NCI-H460 (cell line): ENCODE measurements around the gene ZNF407. TPM values are rescaled to one million over a fixed set of nuclear protein-coding genes. Genes with fewer than 3 reads are reported as not detected.

Experiments
- DNase-seq: peaks from one replicate; pipeline ENCODE4 v3.0.0-alpha.2; 2016; ENCODE audit warnings: low read depth; ENCODE audit errors: extremely low read depth
- total RNA-seq: library from RNA; depleted of rRNA; stranded (reverse); fragments of >200 nt; shearing (Covaris generic); gene quantifications from 2 replicates; pipeline ENCODE4 v1.2.3, GENCODE V29; 2014

The ZNF407 gene
- total RNA-seq, 1 experiment from 2014 or later: 5.7 TPM

DNA sequence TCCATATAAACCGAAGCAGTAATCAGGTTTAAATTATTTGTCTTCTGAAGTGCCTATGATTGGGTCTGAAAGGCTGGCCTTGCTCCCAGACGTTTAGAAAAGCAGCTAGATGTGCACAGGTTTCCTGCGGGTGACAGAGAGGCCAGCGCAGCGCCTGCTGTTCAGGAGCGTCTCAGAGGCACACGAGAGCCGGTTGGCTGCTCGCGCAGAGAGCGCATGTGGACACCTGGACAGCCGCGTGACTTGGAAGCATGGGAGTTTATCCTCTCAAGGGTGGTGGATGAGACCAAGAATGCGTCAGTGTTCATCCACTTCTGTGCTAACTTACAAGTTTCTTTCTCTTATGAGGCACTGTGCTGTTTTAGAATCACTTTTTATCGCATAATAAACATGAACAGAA, 307.6 kb downstream of the ZNF407 start:
- no peak for DNase-seq

DNA sequence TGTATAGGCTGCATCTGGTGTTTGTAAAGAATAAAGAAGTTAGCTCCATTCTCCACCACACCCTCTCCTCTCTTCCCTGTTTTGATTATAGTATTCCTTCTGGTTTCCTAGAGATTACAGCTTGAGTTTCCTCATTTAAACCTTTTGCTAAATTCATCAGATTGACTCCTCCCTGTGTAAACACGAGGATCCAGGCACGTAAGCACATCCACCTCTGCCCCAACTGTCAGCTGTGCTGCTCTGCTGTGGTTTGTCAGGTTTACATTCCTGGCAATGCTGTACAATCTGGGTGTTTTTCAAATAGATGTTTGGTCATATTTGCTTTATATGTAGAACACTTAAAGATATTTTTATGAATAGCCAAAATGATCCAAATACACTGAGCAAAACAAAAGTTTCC, 308.5 kb downstream of the ZNF407 start:
- DNase-seq: no peak

DNA sequence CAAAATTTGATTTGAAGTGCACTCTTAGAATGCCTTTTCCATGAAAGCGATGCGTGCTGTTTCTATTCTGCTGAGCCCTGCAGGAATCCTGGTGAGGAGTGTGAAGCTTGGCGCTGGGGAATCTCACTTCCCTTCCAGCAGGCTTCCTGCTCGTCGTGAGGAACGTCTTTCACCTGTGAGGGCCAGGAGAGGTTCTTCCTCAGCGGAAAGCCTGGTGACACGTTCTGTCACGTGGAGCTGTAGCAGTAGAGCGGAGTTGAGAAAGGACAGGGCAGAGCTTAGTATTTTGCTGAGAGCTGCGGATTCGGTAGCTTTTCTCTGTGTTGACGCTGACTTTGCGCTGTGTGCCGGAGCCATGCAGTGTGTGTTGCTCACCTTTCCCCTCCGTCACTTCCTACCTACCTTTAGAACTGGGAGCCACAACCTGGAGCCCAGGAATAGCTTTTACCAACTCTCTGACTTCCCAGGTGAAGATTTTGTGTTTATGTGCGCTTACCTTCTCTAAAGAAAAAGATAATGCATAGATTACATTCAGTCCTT, 316.5 kb downstream of the ZNF407 start:
- no peak for DNase-seq

DNA sequence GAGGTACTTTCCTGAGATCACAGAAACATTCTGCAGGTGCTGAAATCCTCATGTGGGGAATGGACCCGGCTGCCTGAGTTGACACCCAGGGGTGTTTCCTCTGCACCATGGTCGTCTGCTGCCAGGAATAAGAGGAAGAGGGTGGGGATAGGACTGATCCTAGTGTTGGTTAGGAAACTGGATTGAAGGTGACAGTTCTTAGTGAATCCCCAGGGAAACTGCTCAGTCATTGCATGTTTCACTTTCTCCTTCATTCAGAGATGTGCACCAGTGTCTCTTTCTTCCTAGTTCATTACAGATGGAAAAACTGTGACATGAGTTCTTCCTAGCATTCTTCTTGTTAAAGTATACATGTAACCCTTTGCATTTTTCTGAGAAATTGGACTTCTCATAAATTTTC, 317.0 kb downstream of the ZNF407 start:
- DNase-seq: no peak

DNA sequence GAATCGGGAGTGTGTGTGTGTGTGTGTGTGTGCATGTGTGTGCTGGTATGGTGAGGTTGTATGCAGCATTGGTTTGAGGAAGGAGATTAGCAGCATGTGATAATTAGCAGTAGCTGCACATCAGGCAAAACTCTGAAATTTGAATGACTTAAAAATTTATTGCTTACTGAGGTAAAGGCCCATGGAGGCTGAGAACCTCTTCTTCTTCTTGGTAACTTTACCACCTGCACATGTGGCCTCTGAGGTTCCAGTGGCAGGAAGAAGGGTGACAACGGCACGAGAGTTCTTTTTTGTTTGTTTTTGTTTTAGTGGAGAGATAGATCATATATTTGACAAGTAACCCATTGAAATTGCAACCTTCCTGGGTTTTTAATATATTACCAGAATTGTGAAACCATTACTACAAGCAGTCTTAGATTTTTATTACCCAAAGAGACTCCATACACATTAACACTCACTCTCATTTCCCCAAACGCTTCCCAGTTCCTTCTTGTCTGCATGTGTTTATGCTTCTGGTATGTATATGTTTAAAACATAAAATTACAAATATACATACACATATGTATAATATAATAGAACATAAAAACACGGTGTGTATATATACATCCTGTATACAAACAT, 319.2 kb downstream of the ZNF407 start:
- no peak for DNase-seq

DNA sequence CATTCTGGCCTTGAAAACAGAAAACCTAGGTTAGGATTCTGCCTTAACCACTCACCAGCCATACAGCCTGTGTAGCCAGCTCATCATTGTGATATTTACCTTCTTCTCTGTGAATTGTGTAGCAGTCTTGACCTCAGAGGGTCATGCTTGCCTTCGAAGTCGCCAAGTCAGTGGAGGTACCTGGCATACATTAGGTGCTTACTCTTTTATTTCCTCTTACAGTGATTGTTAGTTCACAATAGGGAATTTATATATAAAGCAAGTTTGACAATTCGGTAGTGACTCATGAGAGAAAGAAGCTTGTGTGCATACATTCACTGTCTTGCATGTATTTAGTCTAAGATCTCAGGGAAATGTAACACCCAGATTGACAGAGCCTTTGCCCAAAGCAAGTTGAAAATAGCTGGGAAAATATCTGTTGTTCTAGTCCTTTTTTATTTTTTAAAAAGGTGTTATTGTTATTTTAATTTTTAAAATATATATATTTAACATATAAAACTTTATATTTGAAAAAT, 320.7 kb downstream of the ZNF407 start:
- DNase-seq: no peak

DNA sequence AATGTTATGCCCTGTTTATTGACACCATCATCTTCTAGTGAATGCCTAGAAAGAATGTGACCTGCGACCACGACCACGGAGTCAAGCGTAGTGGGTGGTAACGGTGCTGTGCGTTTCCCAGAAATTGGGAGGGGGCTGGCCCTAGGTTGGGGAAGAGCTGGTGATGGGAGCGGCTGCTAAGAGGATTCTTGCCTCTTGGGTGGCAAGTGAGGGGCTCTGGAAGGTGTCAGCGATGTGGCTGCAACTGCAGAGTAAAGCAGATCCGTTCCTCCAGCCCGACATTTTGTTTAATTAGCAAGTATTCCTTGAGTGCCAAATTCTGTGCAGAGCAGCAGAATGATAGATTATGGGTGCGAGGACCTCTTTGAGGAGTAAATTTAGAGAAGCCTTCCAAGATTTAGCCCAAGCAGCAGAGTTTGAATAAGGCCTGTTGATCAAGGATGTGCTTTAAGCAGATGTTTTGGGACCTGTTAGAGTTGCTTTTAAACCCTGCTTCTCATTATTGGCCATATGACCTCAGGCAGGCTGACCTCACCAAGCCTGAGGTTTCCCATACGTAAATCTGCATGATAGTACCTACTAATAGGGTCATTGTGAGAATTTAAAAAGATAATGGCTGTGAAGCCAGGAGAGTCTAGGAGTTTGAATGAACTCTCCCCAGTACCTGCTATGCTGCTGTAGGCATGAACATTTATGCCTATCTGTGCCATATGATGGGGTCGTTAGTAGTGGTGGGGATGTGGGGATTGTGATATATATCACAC, 323.6 kb downstream of the ZNF407 start:
- DNase-seq: no peak

DNA sequence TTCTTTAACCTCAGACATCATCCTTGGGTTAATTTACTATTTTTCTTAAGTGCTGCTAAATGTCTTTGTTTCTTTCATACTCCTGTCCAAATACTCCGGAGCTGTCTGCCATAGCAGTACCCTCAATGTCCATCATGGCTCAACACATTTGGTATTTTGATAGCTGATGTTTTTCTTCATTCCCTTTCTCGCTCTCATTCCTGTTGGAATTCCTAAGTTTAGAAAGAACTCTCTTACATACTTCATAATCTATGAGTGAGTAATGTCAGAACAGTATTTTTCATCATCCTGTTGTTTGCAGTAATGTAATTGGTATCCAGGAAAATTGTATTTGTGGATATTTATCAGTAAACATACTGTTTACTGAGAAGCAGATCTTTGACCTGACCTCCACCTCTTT, 328.4 kb downstream of the ZNF407 start:
- no peak for DNase-seq

DNA sequence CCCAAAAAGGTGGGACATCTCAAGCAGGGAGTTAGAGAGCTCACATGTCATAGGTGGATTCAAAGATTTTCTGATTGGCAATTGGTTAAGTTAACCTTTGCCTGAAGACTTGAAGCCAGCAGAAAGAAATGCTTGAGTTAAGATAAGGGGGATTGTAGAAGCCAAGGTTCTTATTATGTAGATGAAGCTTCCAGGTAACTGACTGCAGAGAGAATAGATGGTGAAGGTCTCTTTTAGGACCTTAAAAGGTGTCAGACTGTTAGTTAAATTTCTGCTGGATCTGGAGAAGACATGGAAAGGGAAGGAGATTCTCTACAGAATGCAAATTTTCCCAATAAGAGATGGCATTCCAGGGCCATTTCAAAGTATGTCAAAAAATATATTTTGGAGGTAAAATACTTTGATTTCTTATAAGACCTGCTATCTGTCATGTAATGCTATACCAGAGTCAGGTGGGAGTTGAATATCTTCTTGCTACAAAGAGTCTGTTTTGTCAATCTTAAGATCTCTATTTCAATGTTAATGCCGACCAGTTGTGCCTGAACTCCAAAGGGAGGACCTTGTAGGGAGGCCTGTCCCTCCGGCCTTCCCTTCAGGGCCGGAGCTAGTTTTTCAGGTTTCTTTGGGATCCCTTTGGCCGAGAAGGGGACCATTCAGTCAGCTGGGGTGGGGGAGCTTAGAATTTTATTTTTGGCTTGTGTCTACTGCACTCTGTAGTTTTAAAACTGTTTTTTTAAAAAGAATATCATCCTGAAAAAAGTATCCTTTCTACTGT, 330.7 kb downstream of the ZNF407 start:
- no peak for DNase-seq

DNA sequence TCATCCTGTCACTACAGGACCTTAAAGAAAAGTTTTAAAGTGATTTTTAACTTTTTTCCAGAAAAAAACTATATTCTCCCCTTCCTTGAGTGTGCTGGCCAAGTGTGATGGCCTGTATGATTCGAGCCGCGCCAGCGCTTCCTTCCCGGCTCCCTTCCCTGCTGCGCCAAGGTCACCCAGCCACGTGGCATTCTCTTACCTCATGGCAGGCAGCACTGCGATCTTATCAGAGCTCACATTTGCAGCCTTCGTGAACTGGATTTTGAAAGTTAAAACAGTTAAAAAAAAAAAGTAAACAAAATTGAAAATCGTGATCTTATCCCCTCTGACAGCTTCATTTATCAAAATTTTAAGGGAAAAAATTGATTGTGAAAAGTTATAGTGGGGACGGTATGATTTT, 331.4 kb downstream of the ZNF407 start:
- no peak for DNase-seq

DNA sequence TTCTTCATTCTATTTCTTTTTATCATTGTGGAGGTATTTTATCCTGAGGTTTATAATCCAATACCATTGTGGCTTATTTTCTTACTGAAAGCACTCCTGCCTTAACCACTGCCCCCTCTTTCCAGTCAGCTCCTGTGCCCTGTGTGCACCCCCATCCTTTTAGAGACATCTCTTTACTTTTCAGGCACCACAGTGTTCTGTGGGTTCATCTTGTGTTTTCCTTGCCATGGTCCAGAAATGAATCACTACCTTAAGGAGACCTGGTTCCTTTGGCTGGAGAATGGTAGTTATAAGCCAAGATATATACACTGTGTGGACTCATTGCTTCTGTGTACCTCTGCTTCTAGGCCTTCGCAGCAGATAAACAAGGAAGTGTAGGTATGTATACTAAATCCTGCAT, 332.9 kb downstream of the ZNF407 start:
- no peak for DNase-seq

DNA sequence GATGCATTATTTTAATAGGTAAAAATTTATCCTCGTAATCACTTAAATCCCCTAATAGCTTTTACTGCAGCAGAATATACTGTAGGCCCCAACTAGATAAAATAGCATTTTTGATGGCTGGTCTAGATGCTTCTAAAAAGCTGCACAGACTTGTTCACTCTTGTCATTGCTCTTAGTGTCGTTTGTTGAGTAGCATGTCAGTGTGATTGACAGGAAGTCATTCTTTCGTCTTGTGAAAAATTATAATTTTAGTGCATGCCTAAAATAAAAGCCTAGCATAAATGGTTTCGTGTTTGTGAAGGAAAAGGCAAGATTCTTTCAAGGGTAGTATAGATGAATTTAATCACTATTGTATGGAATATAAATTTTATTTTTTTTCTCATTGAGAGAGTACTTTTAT, 336.3 kb downstream of the ZNF407 start:
- no peak for DNase-seq

DNA sequence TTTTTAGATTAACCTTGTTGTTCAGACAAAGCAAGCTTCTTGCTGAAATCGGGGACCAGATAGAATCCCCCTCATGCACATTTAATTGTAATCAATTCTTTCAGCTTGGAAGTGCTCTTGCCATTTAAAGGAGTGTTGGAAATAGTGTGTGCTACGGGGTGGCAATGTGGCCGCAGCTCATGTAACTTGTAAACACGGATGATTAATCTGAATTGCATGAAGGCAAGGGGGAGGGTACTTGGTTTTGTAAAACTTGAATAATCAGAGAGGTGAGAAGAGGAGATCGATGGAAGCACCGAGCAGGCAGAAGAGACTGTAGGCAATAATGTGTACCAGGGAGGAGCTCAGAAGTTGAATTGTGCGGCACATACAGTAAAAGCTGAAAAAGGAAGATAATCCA, 337.8 kb downstream of the ZNF407 start:
- DNase-seq: no peak

DNA sequence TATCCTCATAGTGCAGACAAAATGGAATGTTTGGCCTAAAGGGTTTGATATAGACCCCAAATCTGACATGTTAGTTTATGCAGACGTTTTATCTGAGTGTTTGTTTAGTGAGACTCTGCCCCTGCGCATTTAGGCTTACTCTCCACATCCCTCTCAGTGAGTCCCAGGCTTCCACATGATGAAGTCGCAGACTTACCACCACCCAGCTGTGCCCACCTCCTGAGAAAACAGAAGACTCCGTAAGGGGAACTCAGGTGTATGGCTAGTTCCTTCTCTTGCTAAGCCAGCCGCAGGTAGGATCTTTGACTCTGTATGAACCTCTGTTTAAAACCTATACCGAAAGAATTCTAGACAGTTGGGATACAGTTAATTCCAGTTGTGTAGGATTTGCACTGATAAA, 338.7 kb downstream of the ZNF407 start:
- DNase-seq: no peak

DNA sequence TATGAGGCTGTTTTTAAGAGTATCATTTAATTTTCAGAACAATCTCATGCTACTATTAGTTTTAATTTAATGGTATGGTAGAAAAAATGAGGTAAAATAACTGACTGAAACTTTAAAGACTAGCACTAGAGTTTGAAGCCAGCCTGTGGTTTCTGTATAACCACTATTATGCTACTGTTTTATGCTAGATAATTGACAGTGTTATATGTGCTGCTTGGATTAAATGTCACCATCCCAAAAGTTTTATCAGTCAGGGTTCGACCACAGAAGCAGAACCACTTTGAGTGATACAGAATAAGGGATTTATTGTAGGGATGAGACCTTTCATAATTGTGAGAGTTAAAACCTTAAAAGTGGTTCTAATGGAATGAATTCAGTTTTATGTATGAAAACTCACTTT, 339.6 kb downstream of the ZNF407 start:
- no peak for DNase-seq

DNA sequence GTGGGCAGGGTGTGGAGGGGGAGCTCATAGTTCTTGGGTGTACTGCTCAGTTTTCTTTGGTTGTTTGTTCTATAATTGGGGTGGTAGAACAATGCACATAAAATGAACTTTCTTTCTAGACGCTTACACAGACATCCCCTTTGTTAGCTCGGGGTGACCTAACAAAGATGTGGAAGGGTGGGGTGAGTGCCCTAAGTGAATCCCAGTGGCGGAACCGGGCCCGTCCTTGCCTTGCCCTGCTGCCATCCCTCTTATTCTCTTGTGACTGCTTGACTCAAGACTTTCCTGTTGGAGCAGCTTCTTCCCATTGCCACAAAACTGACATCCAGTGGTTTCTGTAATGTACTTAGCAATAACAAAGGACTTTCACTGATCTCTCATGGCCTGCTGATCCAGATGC, 343.2 kb downstream of the ZNF407 start:
- no peak for DNase-seq

DNA sequence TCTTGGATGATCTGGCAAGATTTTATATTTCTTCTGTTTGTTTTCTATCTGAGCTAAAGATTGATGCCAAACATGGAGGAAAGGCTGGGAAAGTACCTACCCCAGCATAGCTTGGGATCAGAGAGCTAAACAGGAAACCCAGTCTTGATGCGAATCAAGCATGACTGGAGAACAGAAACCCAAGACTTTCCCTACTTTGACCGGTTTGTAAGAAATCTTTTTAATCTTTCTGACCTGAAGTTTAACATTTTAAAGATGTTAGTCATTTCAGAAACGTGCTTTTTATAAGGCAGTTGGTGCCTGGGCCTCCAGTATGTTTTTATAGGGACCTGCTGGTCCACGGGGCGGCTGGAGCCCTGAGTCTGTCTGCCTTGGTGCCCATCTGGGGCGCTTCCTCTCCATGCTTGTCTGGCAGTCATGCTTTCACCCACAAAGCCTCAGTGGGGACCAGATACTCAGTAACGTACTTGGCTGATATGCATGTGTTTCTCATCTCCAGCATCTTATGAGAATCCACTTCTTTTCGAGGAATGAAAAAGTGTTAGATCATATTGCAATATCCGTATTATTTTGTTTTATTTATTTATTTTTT, 344.7 kb downstream of the ZNF407 start:
- DNase-seq: no peak

DNA sequence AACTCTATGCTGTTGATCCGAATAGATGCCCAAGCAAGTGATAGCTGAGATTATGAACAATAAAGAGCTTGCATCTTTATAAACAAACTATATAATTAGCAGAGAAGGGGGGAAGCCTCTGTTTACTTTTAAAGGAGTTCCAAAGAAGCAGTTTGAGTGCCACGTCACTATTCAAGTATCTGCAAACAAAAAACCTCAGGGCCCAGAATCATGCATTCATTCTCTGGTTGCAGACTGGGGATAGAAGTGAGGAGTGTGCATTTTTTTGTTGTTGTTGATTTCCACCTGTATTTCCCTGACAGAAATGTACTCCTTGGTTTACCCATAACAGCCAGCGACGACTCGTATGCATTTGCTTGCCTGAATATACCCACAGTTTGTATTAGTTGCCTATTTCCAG, 347.0 kb downstream of the ZNF407 start:
- DNase-seq: no peak

DNA sequence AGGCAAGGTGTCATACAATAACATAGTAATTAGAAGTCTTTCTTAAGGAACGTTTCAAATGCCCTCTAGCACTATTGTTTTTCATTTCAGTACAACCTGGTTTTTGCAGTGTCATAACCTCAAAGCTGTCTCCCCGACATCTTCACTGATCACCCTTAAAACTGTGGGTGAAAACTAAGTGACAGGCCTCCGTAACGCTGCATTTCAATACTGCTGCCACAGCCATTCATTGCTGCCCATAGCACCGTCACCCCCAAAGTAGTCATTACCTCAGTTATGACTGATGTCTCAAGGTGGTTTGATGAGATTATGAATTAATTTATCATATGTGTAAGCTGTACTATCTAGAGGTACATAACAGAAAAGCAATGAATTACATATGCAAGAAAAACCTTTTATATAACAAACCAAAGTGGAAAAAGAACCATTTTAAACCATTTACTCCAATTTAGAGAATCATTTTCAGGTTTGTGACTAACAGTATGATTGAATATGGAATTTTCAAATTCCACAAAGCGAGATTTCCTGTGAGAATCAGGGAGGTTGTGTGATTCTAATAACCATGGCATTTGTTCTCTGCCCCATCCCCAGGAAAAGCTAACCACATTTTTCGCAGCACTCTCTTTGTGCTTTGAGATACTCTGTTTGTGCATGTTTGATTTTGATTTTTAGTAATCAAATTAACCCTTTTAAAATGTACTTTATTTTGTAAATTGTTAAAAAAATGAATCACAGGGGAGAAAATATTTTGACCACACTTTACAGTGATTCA, 348.3 kb downstream of the ZNF407 start:
- DNase-seq: no peak
